Right lobe of liver (tissue), 4 donors: ENCODE results near the gene SYNGAP1.
"Not testable (repeated sequence)": the region's sequence is repeated elsewhere in the genome, so short reads cannot be mapped to it uniquely, and the experiment has no call there.

ENCODE experiments used
- CTCF ChIP-seq, 4 donors: fragments of 200-600 bp in 3 of 4; fragments of 450-650 bp in 1 of 4; IDR thresholded peaks; one replicate each; pipeline versions ENCODE4 v1.5.1 to v1.8.0; 2016 to 2022; ENCODE audit warnings: antibody characterized with exemption in 4 of 4, mild to moderate bottlenecking in 2 of 4
- POLR2A ChIP-seq: fragments of 450-650 bp; IDR thresholded peaks from one replicate; pipeline ENCODE4 v1.6.1; 2017; ENCODE audit warnings: antibody characterized with exemption, mild to moderate bottlenecking
- donor health status: DM: no; HTN: no; CAD: no.
- donor health status: DM: no; HTN: no; CAD: no.
- donor health status: DM: no; HTN: yes; CAD: no.

GRCh38 chr6:33371901-33372300, 48.0 kb upstream of the SYNGAP1 start:
- TF ChIP-seq CTCF (IDR thresholded peaks at IDR 0.05); POLR2A: not testable (repeated sequence)
